GM18499 (cell line): ENCODE measurements around the gene UCP2.
"Not testable (repeated sequence)": the region's sequence is repeated elsewhere in the genome, so short reads cannot be mapped to it uniquely, and the experiment has no call there.

Source experiments
- ATAC-seq: cut with Tn5 transposase; IDR thresholded peaks from one replicate; pipeline ENCODE4 v1.9.1; 2021; ENCODE audit warnings: moderate number of reproducible peaks; ENCODE audit not compliant: insufficient read depth, unreplicated experiment

UCP2 gene

DNA sequence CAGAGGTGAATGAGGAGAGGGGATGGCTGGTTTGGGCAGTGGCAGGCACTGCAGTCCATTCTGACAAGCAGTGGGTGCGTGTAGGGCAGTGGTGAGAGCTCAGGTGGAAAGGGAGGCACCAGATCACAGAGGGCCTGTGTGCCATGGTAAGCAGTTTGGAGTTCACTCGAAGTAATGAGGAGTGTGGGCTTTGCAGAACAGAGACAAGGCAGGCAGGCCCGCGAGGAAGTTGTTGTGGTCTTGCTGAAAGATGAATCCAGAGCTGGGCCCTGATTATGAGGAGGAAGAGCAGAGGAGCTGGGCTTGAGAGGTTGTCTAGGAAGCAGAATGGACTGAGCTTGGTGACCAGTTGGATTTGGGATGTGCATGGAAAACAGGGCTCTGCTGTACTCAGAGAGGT, 33.4 kb downstream of the UCP2 start:
- no peak for ATAC-seq

DNA sequence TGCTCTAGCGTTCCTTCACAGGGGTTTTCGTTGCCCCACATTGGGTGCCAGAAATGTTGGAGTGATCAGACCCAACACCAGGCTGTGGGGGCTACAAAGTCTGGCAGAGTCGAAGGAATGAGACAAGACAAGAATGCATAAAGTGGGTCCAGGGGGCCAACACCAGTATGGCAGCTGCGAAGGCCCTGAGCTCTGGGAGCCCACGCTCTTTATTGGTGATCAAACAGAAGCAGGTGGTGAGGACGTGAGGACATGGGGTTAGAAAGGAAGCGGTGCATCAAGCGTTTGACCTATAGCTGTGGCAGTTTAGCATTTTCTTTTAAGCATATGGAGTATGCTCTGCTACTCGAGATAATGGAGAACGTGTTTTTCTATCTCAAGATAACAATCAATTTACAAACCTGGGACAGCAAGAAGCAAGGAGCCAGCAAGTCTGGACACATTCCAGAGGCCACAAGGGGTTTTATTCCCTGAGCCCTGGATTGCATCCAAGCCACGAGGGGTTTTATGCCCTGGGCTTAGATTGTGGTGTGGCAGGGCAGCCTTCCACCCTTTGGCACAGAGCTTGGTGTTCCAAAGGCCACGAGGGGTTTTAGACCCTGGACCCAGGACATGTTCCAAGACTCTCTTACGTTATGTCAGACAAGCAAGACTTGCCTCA, 35.7 kb downstream of the UCP2 start:
- no peak for ATAC-seq

DNA sequence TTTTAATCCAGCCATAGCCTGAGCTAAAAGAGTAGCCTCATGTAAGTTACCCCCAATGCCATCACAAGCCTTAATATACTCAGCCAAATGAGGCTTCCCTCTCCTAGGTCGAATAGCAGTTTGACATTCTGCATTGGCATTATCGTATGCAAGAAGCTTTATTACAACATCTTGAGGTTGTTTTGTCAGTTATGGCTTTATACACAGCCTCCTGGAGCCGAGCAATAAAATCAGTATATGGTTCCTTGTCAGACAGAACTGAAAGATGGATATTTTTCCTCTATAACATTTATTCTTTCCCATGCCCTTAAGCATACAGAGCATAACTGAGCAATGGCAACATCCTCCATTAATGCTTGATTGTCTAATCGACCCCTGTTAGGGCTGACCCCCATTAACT, 37.2 kb downstream of the UCP2 start:
- no peak for ATAC-seq

DNA sequence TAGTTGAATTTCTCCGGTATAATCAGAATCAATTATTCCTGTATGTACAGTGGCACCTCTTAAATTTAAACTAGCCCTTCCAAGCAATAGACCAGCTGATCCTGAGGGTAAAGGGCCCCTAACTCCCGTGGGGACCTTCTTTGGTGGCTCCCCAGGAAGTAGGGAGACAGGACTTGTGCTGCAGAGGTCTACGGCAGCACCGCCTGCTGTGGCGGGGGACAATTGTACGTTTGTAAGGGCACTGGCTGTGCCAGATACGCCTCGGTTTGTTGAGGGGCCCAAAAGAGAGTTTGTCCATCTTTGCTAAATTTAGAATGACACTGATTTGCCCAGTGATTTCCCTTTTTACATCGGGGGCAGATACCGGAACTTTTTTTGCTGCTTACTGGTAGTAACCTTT, 37.7 kb downstream of the UCP2 start:
- ATAC-seq = no peak

DNA sequence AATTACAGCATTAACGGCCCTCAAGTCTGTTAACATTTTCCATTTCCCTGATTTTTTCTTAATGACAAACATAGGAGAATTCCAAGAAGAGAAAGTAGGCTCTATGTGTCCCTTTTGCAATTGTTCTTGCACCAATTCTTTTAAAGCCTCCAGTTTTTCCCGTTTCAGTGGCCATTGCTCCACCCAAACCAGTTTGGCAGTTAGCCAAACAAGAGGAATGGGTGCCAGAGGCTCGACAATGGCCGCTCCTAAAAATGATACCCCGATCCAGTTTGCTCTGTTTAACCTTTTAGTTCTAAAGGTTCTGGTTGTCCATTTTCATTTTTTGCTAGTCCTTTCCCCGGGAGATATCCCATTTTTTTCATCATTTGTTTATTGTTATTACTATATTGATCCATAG, 38.6 kb downstream of the UCP2 start:
- ATAC-seq = no peak

DNA sequence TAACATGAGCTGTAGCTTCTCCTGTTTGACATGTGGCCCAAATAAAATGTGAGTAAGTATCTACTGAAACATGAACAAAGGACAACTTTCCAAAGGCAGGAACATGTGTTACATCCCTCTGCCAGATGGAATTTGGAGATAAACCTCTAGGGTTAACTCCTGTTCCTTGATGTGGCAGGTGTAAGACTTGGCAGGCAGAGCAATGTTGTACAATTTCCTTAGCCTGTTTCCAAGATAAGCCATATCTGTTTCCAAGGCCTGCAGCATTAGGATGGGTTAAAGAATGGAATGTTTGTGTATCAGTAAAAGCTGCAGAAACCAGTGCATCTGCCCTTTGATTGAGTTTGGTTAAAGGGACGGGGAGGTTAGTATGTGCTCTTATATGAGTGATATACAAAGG, 40.6 kb downstream of the UCP2 start:
- ATAC-seq = no peak

DNA sequence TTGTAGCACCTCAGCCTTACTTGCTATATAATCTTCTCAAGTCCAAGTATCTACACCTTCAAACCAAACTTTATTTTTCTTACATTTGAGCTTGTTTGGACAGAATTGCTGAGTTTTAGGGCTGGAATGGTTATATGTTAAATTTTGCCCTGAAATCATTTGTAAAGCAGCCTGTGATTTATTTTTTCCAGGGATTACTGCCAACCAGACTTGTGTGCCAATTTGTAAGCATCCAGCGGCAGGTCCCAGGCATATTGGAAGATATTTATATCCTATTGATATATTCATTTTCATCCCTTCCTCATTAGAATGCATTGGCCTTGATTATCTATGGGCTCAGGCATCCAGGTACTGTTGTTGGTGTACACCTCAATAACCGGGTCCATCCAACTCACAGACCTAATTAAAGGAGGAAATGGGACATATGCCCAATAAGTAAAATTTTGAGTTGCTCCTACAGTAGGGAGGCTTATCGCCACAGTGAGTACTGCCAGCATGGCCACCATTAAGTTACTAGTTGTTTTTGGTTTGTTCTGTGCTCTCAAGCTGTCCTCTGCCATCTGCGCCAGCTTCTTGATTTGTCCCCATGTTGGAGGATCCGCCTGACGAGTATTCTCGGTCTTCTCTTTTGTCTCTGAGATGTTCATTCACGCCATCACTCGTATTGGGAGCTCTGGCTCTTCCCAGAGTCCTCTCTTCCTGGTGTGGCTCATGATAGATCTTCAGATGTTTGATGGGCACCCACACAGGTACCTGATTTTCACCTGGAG, 41.7 kb downstream of the UCP2 start:
- no peak for ATAC-seq

DNA sequence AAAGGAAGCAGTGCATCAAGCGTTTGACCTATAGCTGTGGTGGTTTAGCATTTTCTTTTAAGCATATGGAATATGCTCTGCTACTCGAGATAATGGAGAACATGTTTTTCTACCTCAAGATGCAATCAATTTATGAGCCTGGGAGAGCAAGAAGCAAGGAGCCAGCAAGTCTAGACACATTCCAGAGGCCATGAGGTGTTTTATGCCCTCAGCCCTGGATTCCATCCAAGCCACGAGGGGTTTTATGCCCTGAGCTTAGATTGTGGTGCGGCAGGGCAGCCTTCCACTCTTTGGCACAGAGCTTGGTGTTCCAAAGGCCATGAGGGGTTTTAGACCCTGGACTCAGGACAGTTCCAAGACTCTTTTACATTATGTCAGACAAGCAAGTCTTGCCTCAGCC, 43.5 kb downstream of the UCP2 start:
- no peak for ATAC-seq

DNA sequence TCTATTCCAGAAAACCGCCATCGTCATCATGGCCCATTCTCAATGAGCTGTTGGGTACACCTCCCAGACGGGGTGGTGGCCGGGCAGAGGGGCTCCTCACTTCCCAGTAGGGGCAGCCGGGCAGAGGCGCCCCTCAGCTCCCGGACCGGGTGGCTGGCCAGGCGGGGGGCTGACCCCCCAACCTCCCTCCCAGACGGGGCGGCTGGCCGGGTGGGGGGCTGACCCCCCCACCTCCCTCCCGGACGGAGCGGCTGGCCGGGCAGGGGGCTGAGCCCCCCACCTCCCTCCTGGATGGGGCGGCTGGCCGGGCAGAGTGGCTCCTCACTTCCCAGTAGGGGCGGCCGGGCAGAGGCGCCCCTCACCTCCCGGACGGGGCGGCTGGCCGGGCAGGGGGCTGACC, 46.6 kb downstream of the UCP2 start:
- ATAC-seq = not testable (repeated sequence)

DNA sequence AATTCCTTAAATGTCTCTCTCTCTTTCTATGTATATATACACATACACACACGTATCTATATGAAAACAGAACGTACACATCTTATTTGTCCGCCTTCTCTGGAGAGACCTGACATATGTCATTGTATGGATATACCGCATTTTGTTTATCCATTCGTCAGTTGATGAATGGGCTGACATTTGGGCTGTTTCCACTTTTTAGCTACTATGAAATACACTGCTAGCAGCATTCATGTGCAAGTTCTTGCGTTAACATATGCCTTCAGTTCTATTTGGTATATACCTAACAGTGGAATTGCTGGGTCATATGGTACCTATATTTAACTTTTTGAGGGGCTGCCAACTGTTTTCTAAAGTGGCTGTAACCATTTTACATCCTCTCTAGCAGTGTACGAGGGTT, 49.9 kb downstream of the UCP2 start:
- no peak for ATAC-seq

DNA sequence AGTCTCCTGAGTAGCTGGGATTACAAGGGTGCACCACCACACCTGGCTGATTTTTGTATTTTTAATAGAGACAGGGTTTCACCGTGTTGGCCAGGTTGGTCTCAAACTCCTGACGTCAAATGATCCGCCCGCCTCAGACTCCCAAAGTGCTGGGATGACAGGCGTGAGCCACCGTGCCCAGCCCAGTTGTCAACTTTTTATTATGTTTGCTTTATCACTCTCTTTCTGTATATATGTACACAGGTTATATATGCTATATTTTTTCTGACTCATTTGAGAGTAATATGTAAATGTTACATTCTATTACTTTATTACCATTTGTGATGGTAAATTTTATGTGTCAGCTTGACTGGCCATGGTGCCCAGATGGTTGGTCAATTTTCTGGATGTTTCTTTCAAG, 50.7 kb downstream of the UCP2 start:
- no peak for ATAC-seq

DNA sequence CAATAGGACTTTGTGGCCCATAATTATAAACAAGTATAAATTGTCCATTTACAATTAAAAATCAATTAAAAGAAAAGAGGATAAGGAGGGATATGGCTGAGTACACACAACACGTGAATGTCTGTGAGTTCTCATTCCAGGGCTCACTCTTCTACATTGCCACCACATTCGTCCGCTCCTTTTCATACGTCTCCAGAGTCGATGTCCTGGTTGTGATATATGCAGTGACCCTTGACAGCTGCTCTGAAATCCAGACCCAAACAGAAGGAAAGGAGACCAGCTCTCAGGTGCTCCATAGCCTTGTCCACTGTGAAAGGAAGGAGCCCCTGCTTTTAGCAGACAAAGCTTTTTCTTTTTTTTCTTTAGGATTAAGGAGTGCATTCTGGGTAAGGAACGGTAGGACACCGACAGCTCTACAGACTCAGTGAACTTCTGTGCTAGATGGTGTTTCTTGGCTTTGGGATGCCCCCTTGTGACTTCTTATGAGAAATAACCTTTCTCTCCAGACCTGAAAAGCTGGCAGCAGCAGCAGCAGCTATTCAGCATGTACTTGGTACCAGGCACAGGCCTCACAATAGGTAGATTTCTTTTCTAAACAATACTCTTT, 51.5 kb downstream of the UCP2 start:
- ATAC-seq = no peak

DNA sequence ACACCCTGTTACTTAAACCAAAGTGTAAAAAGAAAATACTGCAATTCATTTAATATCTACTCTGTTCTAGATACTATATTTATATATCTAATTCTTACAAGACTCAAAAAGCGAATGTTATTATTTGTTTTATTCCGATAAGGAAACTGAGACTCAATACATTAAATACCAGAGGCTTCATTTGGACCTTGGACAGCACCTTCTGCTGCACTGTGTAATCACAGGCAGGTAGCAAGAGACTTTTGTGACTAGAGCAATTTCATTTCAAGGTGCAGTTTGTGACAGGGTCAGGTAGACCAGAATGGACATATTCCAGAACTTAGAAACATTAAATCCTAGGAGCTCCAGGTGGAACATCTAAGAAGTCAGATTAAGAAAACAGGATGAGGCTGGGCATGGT, 53.3 kb downstream of the UCP2 start:
- ATAC-seq = no peak
